MM.1S (cell line): ENCODE results near the gene CS.
A peak's percentile ranks its signal among the peaks of the same experiment; 100 is the strongest.

Experiments used
- DNase-seq: peaks from one replicate; pipeline ENCODE4 v3.0.0-alpha.2; 2015
- H2AFZ ChIP-seq: fragments of 300-600 bp; sonication (generic); 2 replicates; pipeline ENCODE4 v1.6.0; 2016; ENCODE audit warnings: antibody characterized with exemption, low read length
- H3F3A ChIP-seq: fragments of 300-600 bp; sonication (generic); 2 replicates; pipeline ENCODE4 v1.6.1; 2016; ENCODE audit warnings: mild to moderate bottlenecking, antibody characterized with exemption, low read length, moderate library complexity, mixed read lengths; ENCODE audit not compliant: insufficient read depth
- H3K27ac ChIP-seq: fragments of 300-600 bp; sonication (generic); 2 replicates; pipeline ENCODE4 v1.5.1; 2016; ENCODE audit warnings: mild to moderate bottlenecking, low read length
- H3K27me3 ChIP-seq: fragments of 300-600 bp; sonication (generic); replicated peaks from 2 replicates; pipeline ENCODE4 v1.6.0; 2016; ENCODE audit warnings: low read length; ENCODE audit not compliant: insufficient read depth
- H3K36me3 ChIP-seq: fragments of 300-600 bp; sonication (generic); replicated peaks from 2 replicates; pipeline ENCODE4 v1.6.1; 2016; ENCODE audit warnings: mild to moderate bottlenecking, low read length, mixed read lengths; ENCODE audit not compliant: insufficient read depth
- H3K4me1 ChIP-seq: fragments of 300-600 bp; sonication (generic); 2 replicates; pipeline ENCODE4 v1.6.1; 2016; ENCODE audit warnings: low read length, mixed read lengths
- H3K4me2 ChIP-seq: fragments of 300-600 bp; sonication (generic); 2 replicates; pipeline ENCODE4 v1.6.0; 2016; ENCODE audit warnings: low read depth, low read length
- H3K4me3 ChIP-seq: fragments of 300-600 bp; sonication (generic); 2 replicates; pipeline ENCODE4 v1.5.1; 2016; ENCODE audit warnings: low read length, mixed read lengths
- H3K79me2 ChIP-seq: fragments of 300-600 bp; sonication (generic); 2 replicates; pipeline ENCODE4 v1.6.1; 2016; ENCODE audit warnings: mixed run types, low read length, mixed read lengths
- H3K9ac ChIP-seq: fragments of 300-600 bp; sonication (generic); 2 replicates; pipeline ENCODE4 v1.6.1; 2016; ENCODE audit warnings: low read length, mixed read lengths
- H3K9me2 ChIP-seq: fragments of 300-600 bp; sonication (generic); replicated peaks from 2 replicates; pipeline ENCODE4 v1.6.1; 2016; ENCODE audit warnings: mild to moderate bottlenecking, low read length, mixed read lengths; ENCODE audit not compliant: insufficient read depth
- H3K9me3 ChIP-seq: fragments of 300-600 bp; sonication (generic); replicated peaks from 2 replicates; pipeline ENCODE4 v1.6.1; 2016; ENCODE audit warnings: mild to moderate bottlenecking, low read length, mixed read lengths; ENCODE audit not compliant: insufficient read depth
- H4K20me1 ChIP-seq: fragments of 300-600 bp; sonication (generic); 2 replicates; pipeline ENCODE4 v1.6.1; 2016; ENCODE audit warnings: mild to moderate bottlenecking, low read length, moderate library complexity, mixed read lengths; ENCODE audit not compliant: insufficient read depth
- EZH2 ChIP-seq: fragments of 300-600 bp; sonication (generic); optimal IDR thresholded peaks from 2 replicates; pipeline ENCODE3; 2017; ENCODE audit warnings: low read depth, mild to moderate bottlenecking, antibody characterized with exemption, low read length, mixed read lengths
- EZH2phosphoT487 ChIP-seq: fragments of 300-600 bp; sonication (generic); IDR thresholded peaks from 2 replicates; pipeline ENCODE4 v1.6.1; 2018; ENCODE audit warnings: antibody characterized with exemption, low read length
- TF ChIP-seq, protein P1 (sequence below): fragments of 300-600 bp; sonication (generic); IDR thresholded peaks from 2 replicates; pipeline ENCODE4 v1.5.1; 2016; ENCODE audit warnings: antibody characterized with exemption, low read length, mixed read lengths

CS gene

DNA sequence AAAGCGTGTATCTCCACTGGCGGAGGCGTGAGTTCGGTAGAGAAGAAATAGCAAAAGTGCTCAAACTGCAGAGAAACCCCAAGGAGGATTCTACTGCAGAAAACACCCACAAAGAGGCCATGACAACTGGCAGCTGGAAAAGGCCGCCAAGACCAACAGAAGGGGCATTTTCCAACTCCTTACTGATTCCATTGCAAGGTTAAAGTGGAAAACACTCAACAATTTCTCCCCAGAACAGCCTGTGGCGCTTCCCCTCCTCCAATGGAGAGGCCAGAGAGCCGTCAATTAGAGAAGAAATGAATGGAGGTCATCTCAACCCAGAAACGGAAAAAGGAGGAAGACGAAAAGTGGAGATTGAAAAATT is 41.3 kb downstream of the CS start:
- Histone ChIP-seq H3K79me2 (peaks cover 32% of the 10 kb centered on the region), H3K27me3 (no peaks in the 10 kb centered on the region), H3K9ac (peak overlapping the region; percentile 68), H4K20me1 (no peaks in the 10 kb centered on the region), H3K4me3 (peak overlapping the region; percentile 72), H3F3A (no peaks in the 10 kb centered on the region), H3K4me1 (0 out of 2 replicates have a peak, but pooled peaks cover 4% of the 10 kb centered on the region), H3K36me3 (no peaks in the 10 kb centered on the region; the same call in none of the 2 replicates), H3K4me2 (peak overlapping the region; percentile 85), H3K9me3 (no peaks in the 10 kb centered on the region), H3K27ac (no peak overlapping the region; the same call in 1 of the 2 replicates), H2AFZ (peak overlapping the region; percentile 96), H3K9me2 (no peaks in the 10 kb centered on the region)
- no peak for DNase-seq
- TF ChIP-seq EZH2phosphoT487 (no peak), EZH2 (no peak)
- TF ChIP-seq, protein P1, sequence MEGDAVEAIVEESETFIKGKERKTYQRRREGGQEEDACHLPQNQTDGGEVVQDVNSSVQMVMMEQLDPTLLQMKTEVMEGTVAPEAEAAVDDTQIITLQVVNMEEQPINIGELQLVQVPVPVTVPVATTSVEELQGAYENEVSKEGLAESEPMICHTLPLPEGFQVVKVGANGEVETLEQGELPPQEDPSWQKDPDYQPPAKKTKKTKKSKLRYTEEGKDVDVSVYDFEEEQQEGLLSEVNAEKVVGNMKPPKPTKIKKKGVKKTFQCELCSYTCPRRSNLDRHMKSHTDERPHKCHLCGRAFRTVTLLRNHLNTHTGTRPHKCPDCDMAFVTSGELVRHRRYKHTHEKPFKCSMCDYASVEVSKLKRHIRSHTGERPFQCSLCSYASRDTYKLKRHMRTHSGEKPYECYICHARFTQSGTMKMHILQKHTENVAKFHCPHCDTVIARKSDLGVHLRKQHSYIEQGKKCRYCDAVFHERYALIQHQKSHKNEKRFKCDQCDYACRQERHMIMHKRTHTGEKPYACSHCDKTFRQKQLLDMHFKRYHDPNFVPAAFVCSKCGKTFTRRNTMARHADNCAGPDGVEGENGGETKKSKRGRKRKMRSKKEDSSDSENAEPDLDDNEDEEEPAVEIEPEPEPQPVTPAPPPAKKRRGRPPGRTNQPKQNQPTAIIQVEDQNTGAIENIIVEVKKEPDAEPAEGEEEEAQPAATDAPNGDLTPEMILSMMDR = no peak

DNA sequence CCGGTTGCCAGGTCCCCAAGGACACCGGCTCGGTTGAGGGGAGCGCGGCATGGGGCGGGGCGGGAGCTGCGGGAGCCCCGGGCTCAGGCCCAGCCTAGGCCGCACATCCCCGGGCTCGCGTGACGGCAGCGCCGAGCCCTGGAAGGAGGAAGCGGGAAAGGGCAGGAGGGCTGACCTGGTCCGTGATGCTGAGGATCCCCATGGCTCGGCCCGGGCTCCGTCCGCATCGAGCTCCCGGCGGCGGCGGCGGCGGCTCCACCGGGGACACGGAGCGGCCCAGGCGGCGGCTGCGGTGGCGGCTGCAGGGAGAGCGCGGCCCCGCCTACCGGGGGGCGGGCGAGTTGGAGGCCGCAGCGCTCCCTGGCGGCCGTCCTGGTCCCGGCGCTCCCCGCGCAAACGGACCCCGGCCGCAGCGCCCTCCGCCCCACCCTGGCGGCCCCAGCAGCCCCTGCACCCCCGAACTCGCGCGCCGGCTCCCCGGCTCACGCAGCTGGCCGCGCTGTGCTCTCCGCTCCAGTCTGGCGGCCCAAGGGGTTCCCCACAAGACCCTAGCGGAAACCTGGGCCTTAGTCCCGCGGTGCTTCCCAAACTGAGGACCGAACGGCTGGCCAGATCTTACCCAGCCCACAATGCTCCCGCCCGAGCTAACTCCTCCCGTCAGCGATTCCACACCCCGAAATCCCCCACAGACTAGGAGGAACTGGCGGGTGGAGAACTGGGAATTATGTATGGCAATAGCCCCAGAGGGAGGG is 41.9 kb downstream of the CS start, which contains the start of gene ANKRD52:
TSS of gene ANKRD52 (minus strand) at position 317 of the 752 bp plus-strand sequence. CDS start at position 202, 115 bp downstream.
- Histone ChIP-seq H4K20me1 (no peaks in the 10 kb centered on the region), H3K4me2 (peak within 1 kb of the TSS; percentile 85), H3K4me1 (0 out of 2 replicates have a peak, but pooled peaks cover 4% of the 10 kb centered on the region), H3K4me3 (peak within 1 kb of the TSS; percentile 89), H3K27ac (no peak within 1 kb of the TSS; the same call in 1 of the 2 replicates), H3K9ac (peak within 1 kb of the TSS; percentile 76), H3F3A (no peaks in the 10 kb centered on the region), H3K9me3 (no peaks in the 10 kb centered on the region), H3K36me3 (no peaks in the 10 kb centered on the region; the same call in none of the 2 replicates), H3K79me2 (peaks cover 32% of the 10 kb centered on the region), H3K27me3 (no peaks in the 10 kb centered on the region), H3K9me2 (no peaks in the 10 kb centered on the region), H2AFZ (peak within 1 kb of the TSS; percentile 96)
- TF ChIP-seq EZH2phosphoT487 = no peak
- TF ChIP-seq, protein P1 = peak; percentile 49
- DNase-seq = peak; percentile 86

DNA sequence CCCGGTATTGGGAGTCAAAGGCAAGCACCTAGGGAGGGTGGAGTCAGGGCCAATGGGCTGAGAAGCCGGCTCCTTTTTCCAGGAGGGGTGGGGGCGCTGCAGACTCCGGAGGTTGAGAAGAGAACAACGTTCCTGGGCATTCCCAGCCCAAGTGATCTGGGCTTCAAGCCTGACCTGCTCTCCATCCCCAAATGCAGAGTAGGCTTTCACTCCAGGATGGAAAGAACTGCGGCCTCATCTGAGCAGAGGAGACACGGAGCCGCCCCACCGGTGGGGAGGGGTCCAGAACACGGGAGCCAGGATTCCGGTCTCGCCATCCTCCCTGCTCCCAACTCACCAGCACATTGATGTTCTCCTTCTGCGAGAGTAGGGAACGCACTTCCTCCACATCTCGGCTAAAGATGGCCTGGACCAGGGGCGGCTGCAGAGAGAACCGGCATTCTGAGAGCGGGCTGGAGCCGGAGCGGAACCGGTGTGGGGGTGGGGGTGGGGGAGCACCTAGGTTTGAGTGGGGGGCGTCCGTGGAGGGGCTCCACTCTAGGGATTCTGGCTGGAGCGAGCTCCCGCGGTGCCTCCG is 42.6 kb downstream of the CS start:
- H3K27ac ChIP-seq = no peak overlapping the region
- TF ChIP-seq EZH2 = no peak
- H3K36me3 ChIP-seq = peaks cover under 1% of the 10 kb centered on the region
- no peaks in the 10 kb centered on the region for H3K9me2 ChIP-seq
- peak overlapping the region; percentile 76 for H3K9ac ChIP-seq
- no peaks in the 10 kb centered on the region for H3F3A ChIP-seq
- H3K4me1 ChIP-seq = 0 out of 2 replicates have a peak, but pooled peaks cover 4% of the 10 kb centered on the region
- H2AFZ ChIP-seq = peak overlapping the region; percentile 92
- peak overlapping the region; percentile 84 for H3K4me2 ChIP-seq
- DNase-seq = no peak
- no peaks in the 10 kb centered on the region for H3K9me3 ChIP-seq
- no peaks in the 10 kb centered on the region for H3K27me3 ChIP-seq
- H4K20me1 ChIP-seq = no peaks in the 10 kb centered on the region
- H3K79me2 ChIP-seq = peaks cover 32% of the 10 kb centered on the region
- peak overlapping the region; percentile 89 for H3K4me3 ChIP-seq
